GM18502 (cell line): Measurements from ENCODE around the gene IL5RA.

Source experiments
- ATAC-seq: cut with Tn5 transposase; IDR thresholded peaks from one replicate; pipeline ENCODE4 v1.9.1; 2021; ENCODE audit warnings: mild to moderate bottlenecking; ENCODE audit not compliant: unreplicated experiment, poor library complexity

IL5RA gene, protein sequence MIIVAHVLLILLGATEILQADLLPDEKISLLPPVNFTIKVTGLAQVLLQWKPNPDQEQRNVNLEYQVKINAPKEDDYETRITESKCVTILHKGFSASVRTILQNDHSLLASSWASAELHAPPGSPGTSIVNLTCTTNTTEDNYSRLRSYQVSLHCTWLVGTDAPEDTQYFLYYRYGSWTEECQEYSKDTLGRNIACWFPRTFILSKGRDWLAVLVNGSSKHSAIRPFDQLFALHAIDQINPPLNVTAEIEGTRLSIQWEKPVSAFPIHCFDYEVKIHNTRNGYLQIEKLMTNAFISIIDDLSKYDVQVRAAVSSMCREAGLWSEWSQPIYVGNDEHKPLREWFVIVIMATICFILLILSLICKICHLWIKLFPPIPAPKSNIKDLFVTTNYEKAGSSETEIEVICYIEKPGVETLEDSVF

GRCh38 chr3:3110299-3110630 is at the start of gene IL5RA:
Gene IL5RA (minus strand): TSS chr3:3110374. CDS start chr3:3104984, 5,390 bp downstream.
- ATAC-seq, result peak; percentile 65

- no peak for ATAC-seq
These were observed 47.3 kb upstream of the IL5RA start for GRCh38 chr3:3157484-3157883.

DNA sequence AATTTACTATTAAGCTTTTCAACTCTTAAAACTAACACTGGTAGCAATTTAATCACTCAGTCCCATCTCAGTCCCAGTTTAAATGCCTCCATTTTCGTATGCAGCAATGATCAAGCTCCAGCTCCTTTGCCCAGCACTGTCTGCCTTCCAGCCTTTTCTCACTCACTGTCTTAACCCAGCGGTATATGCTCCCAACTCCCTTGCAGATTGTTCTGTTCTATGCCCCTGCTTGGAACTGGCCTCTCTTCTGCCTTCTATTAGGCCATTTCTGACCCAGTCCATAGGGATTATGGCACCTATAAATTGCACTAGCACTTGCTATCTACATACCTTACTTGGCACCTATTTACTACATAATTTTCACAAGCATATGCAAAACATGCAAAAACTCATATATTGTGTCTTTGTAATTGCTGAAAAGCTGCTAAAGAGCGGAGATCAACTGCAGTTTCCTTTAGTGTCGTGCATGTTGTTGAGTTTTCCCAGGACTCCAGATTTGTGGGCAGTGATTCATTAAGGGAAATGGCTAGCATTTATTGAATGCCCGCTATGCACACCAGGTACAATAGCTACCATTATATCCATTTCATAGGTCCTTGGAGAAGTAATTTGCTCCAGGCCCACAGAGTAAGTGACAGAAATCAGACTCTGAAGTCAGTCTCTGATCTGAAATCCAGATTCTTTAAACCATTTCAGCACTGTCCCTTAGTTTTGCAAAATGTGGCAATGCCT is 44.9 kb upstream of the IL5RA start:
- ATAC-seq, result no peak

GRCh38 chr3:3151513-3151912 is 41.3 kb upstream of the IL5RA start:
- ATAC-seq, result no peak

GRCh38 chr3:3149560-3149959 is 39.4 kb upstream of the IL5RA start:
- ATAC-seq, result no peak

DNA sequence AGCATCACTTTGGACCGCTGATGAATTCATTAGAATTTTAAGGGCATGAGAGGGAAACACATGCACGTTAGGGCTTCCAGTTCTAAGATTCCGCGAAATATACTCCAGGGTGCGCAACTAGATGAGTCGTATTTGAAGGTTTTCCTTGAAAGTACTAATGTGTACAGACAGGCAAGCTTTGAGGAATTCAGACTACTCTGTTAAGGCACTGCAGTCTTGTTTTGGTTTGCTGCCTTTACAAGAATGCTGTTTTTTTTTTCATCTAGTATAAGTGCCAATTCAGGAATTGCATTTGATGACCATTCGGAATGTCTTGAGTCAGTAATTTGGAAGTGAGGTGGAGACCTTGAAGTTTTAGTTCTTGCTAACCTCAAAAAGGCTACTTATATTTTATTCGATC is 35.7 kb upstream of the IL5RA start:
- ATAC-seq, result no peak

- peak; percentile 49 for ATAC-seq
These were observed 31.8 kb upstream of the IL5RA start for GRCh38 chr3:3141939-3142338.

DNA sequence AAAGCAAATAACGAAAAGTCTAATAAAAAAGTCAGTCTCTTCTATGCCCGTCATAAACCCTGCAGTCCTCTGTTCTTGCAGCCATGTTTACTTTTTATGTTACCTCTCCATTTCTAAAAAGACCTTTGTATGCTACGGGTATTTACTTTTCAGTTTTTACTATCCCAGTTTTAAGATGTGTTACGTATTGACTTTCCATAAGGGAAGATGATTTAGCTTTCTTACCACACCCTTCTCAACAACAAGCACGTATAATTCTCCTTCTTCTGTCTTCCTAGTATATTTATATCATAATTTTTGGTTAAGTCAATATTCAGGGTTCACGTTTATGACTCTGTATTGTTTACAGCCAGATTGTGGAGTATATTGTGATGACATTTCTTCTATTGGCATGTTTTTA is 27.4 kb upstream of the IL5RA start:
- ATAC-seq, result no peak

DNA sequence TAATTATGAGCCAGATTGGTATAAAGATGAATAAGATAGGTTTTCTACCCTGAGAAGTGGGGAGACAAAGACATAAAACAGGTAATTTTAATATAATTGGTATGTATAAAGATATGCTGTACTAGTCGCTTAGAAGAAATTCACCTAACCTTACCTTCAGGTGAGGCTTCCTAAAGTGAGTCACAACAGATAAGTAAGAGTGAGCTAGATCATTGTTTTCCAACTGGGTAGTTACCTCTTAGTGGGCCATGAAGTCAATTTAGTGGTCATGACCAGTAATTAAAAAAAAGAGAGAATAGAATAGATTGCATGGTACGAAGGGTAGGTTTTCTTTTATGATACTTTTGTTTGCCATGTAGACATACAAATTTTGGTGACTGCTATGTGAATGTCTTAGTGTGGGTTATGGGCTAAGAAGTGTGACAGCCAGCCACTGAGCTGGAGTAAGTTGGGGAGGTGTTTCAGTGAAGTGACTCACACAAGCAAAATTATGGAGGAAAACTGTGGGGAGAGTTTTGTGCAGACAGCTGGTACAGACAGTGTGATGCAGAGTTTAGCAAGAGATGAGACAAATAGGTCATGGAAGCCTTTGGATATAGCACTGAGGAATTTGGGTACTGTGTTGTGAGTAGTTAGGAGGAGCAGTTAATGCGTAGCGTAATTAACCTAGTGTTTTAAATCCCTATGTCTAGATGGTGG is 24.7 kb upstream of the IL5RA start:
- ATAC-seq, result no peak

DNA sequence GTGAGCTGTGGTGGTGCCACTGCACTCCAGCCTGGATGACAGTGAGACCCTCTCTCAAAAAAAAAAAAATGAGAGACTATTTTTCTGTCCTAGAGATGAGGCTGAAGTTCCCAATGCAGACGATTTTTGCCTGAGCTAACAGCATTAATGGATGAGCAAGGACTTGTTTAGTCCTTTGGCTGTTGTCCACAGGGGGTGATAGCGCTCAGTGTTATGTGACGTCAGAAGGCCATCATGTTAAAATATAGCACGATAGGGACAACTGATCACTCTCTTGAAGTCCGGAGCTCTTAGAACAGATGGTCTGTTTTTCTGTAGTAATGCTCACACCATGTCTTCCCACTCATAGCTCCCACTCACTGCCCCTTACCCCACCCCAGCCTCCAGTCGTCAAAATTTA is 23.3 kb upstream of the IL5RA start:
- ATAC-seq, result no peak

DNA sequence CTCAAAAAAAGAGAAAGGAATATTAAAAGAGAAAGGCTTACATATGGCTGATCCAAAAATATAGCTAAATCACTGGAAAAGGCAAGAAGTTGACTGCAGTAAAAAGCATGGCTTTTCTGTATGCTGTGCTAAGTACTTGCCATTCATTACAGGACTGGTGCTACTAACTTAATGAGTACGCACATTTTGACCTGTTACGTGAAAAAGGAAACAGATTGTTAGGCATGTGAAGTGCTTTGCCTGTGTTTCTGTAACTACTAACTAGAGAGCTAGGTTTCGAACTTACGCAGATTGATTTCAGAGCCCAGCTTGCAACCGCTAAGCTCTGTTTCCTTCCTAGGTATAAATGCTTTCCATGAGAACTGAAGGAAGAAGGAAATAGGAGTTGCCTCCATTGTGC is 19.4 kb upstream of the IL5RA start:
- no peak for ATAC-seq

DNA sequence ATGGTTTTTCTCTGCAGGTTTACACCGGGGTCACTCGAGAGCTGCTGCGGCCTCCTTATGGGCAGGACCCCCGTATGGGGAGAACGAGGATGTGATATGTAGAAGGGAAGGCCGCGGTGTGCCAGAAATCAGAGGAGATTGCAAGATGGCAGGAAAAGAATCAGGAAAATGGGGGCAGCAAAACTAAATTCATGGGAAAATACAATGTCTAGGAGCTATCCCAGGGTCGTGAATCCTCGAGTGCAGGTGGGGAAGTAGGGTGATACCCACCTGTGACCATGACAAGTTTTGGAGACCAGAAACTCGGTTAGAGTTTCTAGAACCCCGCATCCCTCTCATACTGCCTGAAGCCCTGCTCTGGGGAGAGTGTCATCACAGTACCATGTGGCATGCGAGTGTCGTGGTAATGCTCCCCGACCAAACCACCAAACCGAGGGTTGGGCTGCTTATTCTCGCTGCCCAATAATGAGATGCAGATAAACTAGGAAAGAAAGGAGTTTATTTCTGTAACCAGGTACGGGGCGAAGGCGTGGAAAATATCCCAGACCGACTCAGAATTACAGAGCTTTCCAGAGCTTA is 17.3 kb upstream of the IL5RA start:
- peak; percentile 29 for ATAC-seq

GRCh38 chr3:3126477-3127431 is 16.6 kb upstream of the IL5RA start, which contains the start of gene TRNT1:
Gene TRNT1 (plus strand): TSS chr3:3126940. CDS start chr3:3129041, 2,101 bp downstream.
- peak; percentile 92 for ATAC-seq

DNA sequence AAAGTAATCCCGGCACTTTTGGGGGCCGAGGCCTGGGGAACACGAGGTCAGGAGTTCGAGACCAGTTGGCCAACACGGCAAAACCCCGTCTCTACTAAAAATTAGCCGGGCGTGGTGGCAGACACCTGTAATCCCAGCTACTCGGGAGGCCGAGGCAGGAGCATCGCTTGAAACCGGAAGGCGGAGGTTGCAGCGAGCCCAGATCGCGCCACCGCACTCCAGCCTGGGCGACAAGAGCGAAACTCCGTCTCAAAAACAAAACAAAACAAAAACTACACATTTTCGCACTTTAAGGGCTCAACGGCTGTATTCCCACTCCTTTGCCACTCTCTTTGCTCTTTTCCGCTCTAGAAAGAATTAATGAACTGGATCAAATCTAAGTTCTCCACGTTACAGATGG is 15.8 kb upstream of the IL5RA start:
- no peak for ATAC-seq

GRCh38 chr3:3119393-3119851 is 9.2 kb upstream of the IL5RA start:
- ATAC-seq, result peak; percentile 67

GRCh38 chr3:3117651-3118050 is 7.5 kb upstream of the IL5RA start:
- ATAC-seq, result no peak

DNA sequence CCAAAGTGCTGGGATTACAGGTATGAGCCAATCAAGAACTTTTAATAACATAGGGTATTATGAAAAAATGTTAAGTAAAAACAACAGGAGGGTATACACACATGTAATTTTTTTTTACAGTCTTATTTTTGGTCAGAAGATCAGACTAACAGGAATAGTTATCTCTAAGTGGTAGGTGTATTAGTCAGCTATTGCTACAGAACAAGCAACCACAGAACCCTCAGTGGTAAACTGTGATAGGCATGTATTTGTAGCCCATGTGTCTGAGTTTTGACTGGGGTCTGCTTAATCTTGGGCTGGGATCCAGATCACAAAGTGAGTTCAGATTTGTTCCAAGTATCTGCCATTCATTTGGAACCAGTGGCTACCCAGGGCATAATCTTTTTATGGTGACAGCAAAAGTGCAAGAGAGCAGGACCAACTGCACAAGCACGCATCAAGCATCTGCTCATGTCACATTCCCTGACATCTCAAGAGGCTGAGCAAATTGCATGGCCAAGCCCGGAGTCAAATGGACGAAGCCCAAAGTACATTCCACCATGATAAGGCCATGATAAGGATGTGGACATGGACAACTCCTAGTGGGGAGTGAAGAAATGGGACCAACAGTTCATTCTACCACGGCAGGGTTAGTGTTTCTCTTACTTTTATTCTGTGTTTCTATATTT is 3.0 kb upstream of the IL5RA start:
- no peak for ATAC-seq

- ATAC-seq, result no peak
These were observed 681 bp upstream of the IL5RA start for GRCh38 chr3:3110749-3111361.
